ENCODE data around the gene TET2. TPM values are rescaled to one million over a fixed set of nuclear protein-coding genes. Genes with fewer than 3 reads are reported as not detected.

Gene TET2
- total and polyA plus RNA-seq, 2 of the 4 experiments (the other 2 are of a cell fraction), result 5.6 to 25.3 TPM

GRCh38 chr4:105130945-105131344, 15.7 kb upstream of the TET2 start:
- in situ Hi-C loops (cut with MboI; ENCODE audit: low sequenced_read_pairs), result no loop called here
- Histone ChIP-seq H4K20me1 (ENCODE audit: insufficient read depth, low read length) (no peaks in the 10 kb centered on the region), H3K14ac (replicated peaks; ENCODE audit: low read depth, low read length) (no peak overlapping the region), H2AK5ac (ENCODE audit: low read depth, low read length) (no peak overlapping the region), H4K8ac (ENCODE audit: low read depth in 2 of 2, low read length in 2 of 2) (no peak overlapping the region), H3K36me3 (ENCODE audit: control insufficient read depth, insufficient read depth, low read length) (no peaks in the 10 kb centered on the region), H4K91ac (ENCODE audit: insufficient read depth, low read depth, low read length) (no peak overlapping the region), H3K9me3 (ENCODE audit: control insufficient read depth, insufficient read depth, low read length) (no peaks in the 10 kb centered on the region), H3K4me1 (ENCODE audit: control insufficient read depth, insufficient read depth, low read length) (no peaks in the 10 kb centered on the region; the same call in 1 of the 2 replicates), H4K5ac (ENCODE audit: low read depth, low read length) (no peak overlapping the region), H2AFZ (replicated peaks; ENCODE audit: low read length, poor library complexity) (no peak overlapping the region), H3K56ac (ENCODE audit: extremely low read depth, insufficient read depth, low read length) (no peak overlapping the region), H3K79me1 (ENCODE audit: low read depth in 1 of 2, low read length in 2 of 2) (no peaks in the 10 kb centered on the region), H3K9ac (ENCODE audit: low read depth, low read length) (no peak overlapping the region), H2BK20ac (ENCODE audit: low read depth, low read length) (no peak overlapping the region), H2AK9ac (replicated peaks; ENCODE audit: low read depth, low read length, poor library complexity) (no peak overlapping the region), H2BK120ac (ENCODE audit: low read depth, low read length) (no peak overlapping the region), H3K4me3 (ENCODE audit: insufficient read depth, low read depth, low read length) (no peak overlapping the region), H3K18ac (ENCODE audit: low read depth, low read length) (no peak overlapping the region), H3K4ac (ENCODE audit: low read depth, low read length) (no peak overlapping the region), H3K27me3 (ENCODE audit: control insufficient read depth, insufficient read depth, low read length) (no peaks in the 10 kb centered on the region), H3K27ac (ENCODE audit: insufficient read depth, low read length) (no peak overlapping the region), H3K9me1 (ENCODE audit: insufficient read depth, low read length) (no peaks in the 10 kb centered on the region), H2BK15ac (ENCODE audit: low read depth, low read length) (no peak overlapping the region), H3K4me2 (ENCODE audit: low read depth, low read length) (no peak overlapping the region), H3K23ac (ENCODE audit: low read depth, low read length) (no peak overlapping the region), H2BK5ac (ENCODE audit: low read depth, low read length, poor library complexity, severe bottlenecking) (no peak overlapping the region)
- TF ChIP-seq CEBPB (IDR thresholded peaks at IDR 0.05; ENCODE audit: low read depth, low read length) (no peak), RFX5 (IDR thresholded peaks at IDR 0.05; ENCODE audit: low read depth, low read length) (no peak), MXI1 (IDR thresholded peaks at IDR 0.05; ENCODE audit: borderline replicate concordance, low read depth, low read length) (no peak), POLR2A (IDR thresholded peaks at IDR 0.05; ENCODE audit: low read depth, low read length) (no peak), RAD21 (IDR thresholded peaks at IDR 0.05; ENCODE audit: low read length) (no peak), SMC3 (IDR thresholded peaks at IDR 0.05; ENCODE audit: low read depth, low read length) (no peak), CHD1 (IDR thresholded peaks at IDR 0.05; ENCODE audit: low read depth, low read length) (no peak), MAFK (IDR thresholded peaks at IDR 0.05; ENCODE audit: low read depth, low read length) (no peak), RCOR1 (IDR thresholded peaks at IDR 0.05; ENCODE audit: insufficient replicate concordance, low read length) (no peak), BHLHE40 (IDR thresholded peaks at IDR 0.05; ENCODE audit: low read depth, low read length) (no peak), MAZ (IDR thresholded peaks at IDR 0.05; ENCODE audit: borderline replicate concordance, low read depth, low read length) (no peak)
- TF ChIP-seq, protein P1, sequence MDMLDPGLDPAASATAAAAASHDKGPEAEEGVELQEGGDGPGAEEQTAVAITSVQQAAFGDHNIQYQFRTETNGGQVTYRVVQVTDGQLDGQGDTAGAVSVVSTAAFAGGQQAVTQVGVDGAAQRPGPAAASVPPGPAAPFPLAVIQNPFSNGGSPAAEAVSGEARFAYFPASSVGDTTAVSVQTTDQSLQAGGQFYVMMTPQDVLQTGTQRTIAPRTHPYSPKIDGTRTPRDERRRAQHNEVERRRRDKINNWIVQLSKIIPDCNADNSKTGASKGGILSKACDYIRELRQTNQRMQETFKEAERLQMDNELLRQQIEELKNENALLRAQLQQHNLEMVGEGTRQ (IDR thresholded peaks at IDR 0.05; ENCODE audit: low read depth, low read length), result no peak
- TF ChIP-seq, protein P2, sequence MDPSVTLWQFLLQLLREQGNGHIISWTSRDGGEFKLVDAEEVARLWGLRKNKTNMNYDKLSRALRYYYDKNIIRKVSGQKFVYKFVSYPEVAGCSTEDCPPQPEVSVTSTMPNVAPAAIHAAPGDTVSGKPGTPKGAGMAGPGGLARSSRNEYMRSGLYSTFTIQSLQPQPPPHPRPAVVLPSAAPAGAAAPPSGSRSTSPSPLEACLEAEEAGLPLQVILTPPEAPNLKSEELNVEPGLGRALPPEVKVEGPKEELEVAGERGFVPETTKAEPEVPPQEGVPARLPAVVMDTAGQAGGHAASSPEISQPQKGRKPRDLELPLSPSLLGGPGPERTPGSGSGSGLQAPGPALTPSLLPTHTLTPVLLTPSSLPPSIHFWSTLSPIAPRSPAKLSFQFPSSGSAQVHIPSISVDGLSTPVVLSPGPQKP (IDR thresholded peaks at IDR 0.05; ENCODE audit: borderline replicate concordance, low read depth, low read length), result no peak
- TF ChIP-seq, protein P3, sequence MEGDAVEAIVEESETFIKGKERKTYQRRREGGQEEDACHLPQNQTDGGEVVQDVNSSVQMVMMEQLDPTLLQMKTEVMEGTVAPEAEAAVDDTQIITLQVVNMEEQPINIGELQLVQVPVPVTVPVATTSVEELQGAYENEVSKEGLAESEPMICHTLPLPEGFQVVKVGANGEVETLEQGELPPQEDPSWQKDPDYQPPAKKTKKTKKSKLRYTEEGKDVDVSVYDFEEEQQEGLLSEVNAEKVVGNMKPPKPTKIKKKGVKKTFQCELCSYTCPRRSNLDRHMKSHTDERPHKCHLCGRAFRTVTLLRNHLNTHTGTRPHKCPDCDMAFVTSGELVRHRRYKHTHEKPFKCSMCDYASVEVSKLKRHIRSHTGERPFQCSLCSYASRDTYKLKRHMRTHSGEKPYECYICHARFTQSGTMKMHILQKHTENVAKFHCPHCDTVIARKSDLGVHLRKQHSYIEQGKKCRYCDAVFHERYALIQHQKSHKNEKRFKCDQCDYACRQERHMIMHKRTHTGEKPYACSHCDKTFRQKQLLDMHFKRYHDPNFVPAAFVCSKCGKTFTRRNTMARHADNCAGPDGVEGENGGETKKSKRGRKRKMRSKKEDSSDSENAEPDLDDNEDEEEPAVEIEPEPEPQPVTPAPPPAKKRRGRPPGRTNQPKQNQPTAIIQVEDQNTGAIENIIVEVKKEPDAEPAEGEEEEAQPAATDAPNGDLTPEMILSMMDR (conservative IDR thresholded peaks at IDR 0.05; ENCODE audit: low read depth, low read length), result no peak
- intact Hi-C loops (cut with micrococcal nuclease), result no loop called here
- ATAC-seq (ENCODE audit: low read depth) (no peak), DNase-seq (no peak)
- no CpG with 5 or more reads among the region's 1 CpG for WGBS, 2 experiments (ENCODE audit: extremely low coverage in 2 of 2, insufficient read length in 1 of 2)
- POLR2A ChIA-PET (ENCODE audit: unreplicated experiment), result no interaction called here
- BruUV-seq (replicated peaks), result no TSS peak
- dilution Hi-C loops (cut with HindIII; ENCODE audit: low sequenced_read_pairs, unreplicated experiment), result no loop called here
- CTCF ChIA-PET, result interaction anchor here (1.0 kb wide), 1 partner anchor 44 kb away, joined by 3 read pairs; no protein-coding TSS in a partner anchor
